NCI-H146 treated with DMSO at 0.1 percent for 48 hours (cell line): ENCODE data around the gene LRWD1.
"Not testable (repeated sequence)": the region's sequence is repeated elsewhere in the genome, so short reads cannot be mapped to it uniquely, and the experiment has no call there.

ENCODE experiments used
- DNase-seq: peaks from one replicate; lab custom pipeline; 2025; ENCODE audit not compliant: unreplicated experiment; lab: John Stamatoyannopoulos, UW

The LRWD1 gene

DNA sequence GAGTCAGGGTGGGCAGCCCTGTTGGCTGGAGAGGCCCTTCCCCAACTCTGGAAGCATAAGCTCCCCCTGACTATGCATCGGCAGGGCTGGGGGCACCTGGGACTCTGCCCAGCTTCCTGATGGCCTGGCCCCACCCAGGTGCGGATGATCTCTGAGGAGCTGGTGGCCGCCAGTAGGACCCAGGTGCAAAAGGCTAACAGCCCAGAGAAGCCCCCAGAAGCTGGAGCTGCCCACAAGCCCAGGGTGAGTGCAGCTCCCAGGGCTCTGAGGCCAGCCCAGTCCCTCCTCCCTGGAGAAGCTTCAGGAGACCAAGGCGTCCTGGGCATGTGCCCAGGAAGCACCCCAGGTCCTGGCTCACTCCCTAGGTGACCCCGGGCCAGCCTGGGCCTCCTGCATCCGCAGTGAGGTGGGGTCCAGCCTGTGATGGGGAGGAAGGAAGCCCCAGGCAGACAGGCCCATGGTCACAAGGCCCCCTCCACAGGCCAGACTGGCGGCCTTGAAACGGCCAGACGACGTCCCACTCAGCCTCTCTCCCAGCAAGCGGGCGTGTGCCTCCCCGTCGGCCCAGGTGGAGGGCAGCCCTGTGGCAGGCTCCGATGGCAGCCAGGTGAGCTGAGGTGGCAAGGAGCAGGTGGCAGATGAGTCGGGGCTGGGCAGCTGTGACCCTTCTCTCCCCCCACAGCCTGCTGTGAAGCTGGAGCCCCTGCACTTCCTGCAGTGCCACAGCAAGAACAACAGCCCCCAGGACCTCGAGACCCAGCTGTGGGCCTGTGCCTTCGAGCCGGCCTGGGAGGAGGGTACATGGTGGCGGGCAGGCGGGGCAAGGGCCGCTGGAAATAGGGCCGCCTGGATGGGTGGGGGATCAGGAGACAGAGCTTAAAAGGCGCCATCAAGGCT, 3.0 kb downstream of the LRWD1 start:
- no peak for DNase-seq

DNA sequence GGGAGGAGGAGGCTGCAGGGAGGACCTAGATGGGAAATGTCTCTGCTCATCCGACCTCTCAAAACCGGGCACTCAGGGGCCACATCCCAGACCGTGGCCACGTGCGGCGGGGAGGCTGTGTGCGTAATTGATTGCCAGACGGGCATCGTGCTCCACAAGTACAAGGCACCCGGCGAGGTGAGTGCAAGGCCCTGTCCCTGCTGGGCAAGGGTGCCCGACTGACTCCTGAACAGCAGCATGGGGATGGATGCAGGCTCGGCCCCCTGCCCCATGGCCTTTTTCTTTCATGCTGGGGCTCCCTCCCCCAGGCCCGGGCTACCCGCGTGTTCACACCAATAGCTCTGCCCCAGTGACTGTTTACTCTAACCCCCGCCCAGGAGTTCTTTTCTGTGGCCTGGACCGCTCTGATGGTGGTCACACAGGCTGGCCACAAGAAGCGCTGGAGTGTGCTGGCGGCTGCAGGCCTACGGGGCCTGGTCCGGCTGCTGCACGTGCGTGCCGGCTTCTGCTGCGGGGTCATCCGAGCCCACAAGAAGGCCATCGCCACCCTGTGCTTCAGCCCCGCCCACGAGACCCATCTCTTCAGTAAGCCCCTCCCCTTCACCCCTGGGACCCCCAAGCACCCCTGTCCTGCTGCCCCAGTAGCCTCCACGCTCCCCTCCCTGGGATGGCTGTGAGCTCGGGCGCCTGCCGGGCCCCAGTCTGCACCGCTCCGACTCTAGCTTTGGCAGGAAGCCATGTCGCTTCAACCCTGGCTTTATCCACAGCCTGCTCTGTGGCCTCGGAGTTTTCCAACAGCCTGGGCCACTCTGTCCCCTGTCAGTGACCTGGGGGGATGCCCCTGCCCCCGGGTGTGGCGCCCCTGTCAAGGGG, 3.9 kb downstream of the LRWD1 start:
- no peak for DNase-seq

DNA sequence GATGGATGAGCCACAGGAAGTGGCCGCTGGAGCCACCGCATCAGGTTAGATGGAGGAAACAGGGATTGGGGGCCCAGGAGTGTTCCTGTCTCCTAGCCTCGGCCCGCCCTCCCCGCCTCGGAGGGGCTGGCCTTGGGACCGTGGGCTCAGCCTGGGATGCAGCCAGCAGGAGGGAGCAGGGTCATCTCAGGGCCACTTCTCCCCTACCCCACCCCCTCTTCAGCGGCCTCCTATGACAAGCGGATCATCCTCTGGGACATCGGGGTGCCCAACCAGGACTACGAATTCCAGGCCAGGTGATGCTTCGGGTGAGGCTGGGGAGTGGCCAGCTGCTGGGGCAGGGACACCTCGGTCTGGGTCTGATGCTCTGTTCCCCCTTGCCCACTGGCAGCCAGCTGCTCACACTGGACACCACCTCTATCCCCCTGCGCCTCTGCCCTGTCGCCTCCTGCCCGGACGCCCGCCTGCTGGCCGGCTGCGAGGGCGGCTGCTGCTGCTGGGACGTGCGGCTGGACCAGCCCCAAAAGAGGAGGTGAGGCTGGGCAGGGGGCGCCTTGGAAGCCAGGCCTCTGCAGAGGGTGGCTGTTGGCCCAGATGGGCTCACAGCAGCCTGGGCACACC, 4.7 kb downstream of the LRWD1 start:
- no peak for DNase-seq

DNA sequence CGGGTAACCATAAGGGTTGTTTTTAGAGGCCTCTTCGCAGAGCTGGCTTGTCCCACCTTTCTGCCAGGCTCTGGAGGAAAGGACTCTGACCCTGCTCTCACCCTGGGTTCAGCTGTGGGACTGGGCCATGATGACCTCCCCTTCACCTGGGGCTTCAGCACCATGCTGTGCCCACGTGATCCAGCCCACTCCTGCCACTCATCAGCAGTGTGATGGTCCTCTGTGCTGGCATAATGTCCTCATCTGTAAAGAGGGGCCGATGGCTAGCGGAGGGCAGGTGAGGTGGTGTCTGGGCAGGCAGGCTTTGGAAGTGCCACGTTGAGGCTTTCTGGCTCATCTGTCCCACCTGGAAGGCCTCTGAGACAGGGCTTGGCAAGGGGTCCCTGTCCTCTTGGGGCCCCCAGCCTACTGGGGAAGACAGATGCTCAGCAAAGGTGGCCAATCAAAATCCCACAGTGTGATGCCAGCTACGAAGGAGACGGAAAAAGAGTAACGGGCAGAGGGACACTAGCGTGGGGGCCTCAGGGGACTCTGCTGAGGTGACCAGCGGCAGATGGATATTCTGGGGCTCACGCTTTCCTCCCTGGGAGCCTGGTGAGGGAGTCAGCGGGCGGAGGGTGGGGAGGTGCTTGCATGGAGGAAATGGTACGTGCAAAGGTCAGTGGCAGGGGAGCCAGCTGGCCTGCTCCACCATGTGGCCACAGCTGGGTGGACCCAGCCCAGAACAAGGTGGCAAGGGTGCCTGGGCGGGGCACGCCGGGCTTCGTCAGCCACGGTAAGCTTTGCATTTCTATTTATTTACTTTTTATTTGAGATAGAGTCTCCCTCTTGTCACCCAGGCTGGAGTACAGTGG, 5.4 kb downstream of the LRWD1 start:
- no peak for DNase-seq

DNA sequence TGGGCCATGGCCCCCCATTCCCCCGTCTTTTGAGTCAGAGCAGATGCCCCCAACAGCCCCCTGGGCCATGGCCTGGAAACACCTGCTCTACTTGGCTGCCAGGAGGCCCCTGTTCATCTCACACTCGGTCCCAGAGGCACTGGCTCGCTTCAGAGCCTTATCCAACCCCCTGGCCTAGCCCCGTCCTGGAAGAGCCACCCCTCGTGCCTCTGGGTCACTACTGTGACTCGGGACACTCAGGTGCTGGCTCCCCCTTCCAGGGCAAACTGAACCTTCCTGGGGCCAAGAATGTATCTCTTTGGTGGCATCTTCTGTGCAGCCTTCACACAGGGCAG, 7.0 kb downstream of the LRWD1 start:
- no peak for DNase-seq

DNA sequence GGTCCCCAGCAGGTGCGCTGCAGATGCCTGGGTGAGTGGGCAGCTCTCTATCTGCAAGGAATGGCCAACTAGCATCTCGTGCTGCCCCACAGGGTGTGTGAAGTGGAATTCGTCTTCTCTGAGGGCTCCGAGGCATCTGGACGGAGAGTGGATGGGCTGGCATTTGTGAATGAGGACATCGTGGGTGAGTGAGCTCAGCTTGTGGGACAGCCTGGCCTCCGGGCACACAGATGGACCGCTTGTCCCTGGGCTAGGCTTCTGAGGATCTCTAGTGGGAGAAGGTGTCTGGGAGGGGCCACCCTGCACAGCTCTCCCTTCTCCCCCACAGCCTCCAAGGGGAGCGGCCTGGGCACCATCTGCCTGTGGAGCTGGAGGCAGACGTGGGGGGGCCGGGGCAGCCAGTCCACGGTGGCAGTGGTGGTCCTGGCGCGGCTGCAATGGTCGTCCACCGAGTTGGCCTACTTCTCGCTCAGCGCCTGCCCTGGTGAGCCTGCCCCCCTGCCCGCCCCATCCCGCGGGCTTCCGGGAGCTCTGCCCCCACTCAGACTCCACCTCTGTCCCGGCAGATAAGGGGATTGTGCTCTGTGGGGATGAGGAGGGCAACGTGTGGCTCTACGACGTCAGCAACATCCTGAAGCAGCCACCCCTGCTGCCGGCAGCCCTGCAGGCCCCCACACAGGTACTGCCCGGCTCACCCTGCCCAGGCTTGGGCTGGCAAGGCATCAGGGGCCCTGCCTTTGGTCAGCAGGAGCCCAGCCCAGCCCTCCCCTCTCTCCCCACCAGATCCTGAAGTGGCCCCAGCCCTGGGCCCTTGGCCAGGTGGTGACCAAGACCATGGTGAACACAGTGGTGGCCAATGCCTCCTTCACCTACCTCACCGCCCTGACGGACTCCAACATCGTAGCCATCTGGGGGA, 7.6 kb downstream of the LRWD1 start:
- DNase-seq, result no peak

DNA sequence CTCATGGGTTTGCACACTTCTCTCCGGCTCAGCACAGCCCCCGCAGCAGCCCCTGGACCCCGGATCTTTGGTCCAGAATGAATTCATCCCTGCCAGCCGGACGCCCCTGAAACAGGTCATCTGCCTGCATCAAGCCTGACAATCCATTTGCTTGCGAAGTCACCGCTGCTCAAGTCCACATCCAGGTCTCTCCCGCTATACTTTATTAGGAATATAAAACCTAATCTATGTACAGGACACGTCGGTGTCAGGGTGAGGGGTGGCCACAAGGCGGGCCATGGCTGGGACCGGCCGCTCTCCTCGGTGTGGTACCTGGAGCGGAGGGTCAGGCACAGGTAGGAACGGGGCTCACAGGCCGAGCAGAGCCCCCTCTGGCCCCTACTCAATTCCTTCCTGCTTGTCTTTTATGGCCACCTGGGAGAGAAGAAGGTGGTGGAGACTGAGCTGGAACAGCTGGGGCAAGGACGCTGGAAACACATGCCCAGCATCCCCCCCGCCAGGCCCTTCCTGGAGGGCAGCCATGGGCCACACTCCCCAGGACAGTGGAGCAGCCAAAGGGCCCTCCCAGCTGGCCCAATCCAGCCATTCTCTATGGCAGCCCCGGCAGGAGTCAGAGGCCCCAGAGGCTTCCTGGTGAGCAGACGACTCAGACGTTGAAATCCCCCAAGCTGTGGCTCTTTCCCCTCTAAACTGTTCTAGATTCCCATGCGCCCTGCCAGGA, 8.6 kb downstream of the LRWD1 start:
- no peak for DNase-seq

DNA sequence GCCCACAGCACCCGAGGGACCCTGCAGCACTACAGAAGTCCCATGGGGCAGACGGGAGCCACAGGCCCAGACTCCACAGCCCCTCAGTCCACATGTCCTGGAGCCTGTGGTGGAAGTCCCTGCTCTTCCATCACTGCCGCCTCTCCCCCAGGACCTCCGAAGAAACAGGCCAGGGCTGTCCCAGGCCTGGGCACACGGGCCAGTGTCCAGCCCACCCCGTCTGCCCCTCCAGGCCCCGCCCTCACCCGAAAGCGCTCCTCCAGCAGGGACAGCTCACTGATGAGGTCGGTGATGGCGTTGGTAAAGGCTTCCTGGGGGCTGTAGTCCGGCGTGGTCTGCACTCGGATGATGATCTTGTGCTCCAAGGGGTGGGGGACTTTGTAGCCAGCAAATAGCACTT, 9.3 kb downstream of the LRWD1 start:
- DNase-seq, result not testable (repeated sequence)

DNA sequence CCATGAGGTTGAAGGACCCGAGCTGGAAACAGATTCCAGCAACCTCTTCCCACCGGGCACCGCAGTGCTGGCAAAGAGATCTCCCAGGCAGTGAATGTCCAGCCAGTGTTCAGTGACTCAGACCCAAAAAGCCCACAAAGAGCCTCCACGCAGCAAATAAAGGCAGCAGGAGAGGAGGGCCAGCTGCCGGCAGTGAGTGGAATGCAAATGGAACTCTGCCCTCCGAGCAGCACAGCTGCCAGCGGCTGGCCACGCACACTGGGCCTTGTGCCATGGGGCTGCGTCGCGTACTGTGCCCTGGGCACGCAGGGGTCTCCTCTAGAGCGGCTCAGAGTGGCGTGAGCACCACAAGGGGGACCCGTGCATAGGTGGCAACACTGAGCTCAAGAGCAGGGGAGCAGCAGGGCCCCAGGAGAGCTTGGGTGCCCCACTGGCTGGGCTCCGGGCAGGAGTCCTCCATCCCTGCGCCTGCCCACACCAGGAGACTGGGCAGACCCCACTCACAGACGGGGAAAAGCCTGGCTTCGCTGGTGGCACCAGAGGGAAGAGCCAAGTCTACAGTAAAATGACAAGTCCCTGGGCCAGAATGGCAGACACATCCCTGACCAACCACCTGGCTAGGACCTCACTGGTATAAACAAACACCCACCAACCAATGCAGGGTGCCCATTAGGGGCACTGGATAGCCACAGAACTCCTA, 10.1 kb downstream of the LRWD1 start:
- DNase-seq, result not testable (repeated sequence)

DNA sequence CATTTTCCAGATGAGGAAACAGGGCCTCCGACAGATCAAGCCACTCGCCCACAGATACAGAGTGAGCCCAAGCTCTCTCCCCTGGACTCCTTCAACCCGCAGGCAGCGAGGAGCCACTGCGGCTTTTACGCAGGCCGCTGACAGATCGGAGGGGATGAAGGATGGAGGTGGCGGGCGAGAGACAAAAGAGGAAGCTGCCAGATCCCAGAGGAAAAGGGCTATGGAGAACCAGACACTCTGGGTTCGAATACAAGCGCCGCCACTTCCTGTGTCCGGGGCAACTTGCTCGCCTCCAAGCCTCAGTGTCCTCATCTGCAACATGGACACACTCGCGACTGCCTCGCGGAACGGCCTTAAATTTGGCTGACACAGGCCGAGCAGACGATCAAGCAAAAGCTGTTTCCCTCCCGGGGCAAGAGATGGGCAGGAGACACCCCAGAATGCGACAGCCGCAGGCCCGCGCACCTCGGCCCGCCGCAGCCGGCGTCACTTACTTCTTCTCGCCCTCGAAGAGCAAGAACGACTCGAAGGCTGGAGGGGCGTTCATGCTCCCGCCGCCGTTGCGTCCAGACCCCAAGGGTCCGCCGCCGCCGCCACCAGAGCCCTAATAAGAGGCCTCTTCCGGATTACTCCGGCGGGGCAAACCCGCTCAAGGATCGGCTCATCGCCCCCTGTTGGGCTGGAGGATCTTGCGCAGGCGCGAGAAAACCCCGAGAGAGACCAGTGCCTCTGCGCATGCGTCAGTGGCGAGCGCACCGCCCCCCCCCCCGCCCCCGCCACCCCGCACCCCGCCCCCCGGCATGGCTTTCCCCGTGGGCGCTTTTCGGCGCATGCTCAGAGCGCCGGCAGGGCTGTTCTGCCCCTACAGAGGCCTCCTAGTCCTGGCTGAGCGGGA, 13.8 kb downstream of the LRWD1 start, which contains the start of gene POLR2J:
POLR2J (minus strand) TSS at position 609 of the 895 bp plus-strand sequence; CDS start at position 547, 62 bp downstream.
- DNase-seq, result not testable (repeated sequence)

DNA sequence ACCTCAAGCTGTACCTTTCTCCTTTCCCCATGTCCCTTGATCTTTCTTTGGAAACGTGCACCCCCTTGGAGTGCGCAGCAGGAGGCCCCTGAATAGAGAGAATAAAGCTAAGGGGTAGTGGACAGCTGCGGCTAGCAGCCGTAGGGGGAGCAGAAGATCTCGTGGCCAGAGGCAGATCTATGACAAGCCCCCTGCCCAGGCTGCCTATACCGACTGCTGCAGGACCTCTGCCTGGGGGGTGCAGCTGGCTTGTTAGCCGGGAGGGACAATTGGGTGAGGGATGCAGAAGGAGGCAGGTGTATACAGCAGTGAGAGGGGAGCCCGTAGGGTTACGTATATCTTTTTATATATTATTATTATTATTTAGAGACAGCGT, 14.4 kb downstream of the LRWD1 start:
- DNase-seq, result not testable (repeated sequence)

DNA sequence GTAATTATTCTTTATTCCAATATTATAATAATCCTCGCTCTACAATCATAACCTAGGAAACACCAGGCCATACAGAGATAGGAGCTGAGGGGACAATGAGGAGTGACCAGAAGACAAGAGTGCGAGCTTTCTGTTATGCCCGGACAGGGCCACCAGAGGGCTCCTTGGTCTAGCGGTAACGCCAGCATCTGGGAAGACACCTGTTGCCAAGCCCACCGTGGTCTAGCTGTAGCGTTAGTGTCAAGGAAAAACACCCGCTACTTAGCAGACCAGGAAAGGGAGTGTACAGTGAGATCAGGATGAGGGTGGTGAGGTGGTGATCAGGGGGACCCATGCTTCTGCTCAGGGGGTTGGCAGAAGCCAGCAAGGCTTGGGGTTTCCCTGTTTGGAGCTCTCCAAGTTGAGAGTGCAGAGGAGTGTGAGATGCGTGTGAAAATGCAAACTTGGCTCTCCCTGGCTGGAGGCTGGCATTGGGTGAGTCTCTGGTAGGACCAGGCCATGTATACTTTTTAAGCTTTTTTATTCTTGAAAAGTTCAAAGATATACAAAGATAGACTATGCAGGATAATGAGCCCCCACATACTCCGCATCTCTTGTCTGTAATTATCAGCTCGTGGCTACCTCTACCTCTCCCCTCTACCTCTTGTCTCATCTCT, 15.3 kb downstream of the LRWD1 start:
- not testable (repeated sequence) for DNase-seq

DNA sequence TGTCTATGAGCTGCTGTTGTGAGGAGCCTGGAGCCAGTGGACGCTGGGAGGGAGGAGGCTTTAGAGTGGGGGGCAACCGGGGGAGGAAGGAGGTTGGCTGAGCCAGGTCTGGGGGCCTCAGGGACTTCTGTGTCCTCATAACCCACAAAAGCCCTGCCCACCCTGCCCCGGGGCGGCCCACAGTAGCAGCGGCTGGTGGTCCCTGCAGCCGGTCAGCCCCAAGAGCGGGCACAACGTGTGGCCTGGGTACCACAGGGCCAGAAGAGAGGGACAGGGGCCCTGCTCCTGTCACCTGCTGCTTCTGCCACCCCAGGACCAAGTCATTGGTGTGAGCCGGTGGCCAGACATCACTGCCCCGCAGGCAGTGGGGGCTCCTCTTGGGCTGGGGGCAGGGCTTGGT, 17.2 kb downstream of the LRWD1 start:
- not testable (repeated sequence) for DNase-seq

DNA sequence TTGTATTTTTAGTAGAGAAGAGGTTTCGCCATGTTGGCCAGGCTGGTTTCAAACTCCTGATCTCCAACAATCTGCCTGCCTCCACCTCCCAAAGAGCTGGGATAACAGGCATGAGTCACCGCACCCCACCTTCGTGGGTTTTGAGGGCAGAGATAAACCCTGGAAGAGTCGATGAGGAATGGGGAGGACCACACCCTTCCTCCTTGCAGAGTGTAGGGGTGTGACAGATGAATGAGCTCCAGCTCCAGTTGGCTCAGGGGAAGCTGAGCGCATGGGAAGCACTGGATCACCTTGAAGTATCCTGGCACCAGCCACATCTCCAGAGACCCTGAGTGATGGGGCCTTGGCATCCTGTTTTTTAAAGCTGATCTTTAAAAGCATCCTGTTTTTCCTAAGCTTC, 19.5 kb downstream of the LRWD1 start:
- not testable (repeated sequence) for DNase-seq

DNA sequence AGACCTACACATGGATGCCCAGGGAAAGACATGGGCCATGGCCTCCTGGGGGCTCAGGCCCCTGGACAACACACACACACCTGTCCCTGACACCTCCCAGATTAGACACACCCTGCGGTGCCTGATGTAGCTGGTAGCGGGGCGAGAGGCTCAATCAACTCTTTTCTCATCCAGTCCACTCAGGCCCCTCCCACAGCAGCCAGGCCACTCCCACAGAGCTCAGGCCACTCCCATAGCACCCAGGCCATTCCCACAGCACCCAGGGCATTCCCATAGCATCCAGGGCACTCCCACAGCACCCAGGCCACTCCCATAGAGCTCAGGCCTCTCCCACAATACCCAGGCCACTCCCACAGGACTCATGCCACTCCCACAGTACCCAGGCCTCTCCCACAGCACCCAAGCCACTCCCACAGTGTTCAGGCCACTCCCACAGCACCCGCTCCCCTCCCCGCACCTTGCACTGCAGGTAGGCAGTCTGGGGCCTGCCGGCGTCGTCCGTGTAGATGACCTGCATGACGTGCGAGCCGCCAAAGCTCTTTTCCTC, 25.8 kb downstream of the LRWD1 start:
- DNase-seq, result not testable (repeated sequence)

DNA sequence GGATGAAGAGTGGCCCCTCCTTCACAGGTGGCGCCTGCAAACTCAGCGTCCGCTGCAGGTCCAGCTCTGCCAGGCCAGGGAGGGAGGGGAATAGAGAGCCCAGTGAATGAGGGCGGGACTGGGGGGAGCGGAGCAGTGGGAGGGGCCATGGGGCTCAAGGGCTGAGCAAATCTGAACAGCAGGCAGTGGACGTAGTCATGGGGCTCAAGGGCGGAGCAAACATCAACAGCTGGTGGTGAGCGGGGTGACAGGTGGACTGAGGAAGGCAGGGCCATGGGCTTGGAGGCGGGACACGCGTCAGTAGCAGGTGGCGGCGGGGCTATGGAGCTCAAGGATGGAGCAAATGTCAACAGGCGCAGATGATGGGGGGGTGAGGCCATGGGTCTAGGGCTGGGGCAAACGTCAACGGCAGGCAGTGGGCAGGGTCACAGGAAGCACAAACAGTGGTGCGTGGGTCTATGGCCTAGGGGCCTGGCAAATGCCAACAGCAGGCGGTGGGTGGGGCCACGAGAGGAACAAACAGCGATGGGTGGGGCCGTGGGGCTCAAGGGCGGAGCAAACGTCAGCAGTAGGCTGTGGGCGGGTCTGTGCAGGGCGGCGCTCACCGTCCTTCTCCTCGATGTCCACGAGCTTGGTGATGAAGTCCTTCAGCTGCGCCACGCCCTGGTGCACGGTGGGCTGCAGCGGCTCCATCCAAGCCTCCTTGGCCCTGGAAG, 28.6 kb downstream of the LRWD1 start:
- not testable (repeated sequence) for DNase-seq
